WTC11 (cell line): ENCODE results near the gene GLI2.

Experiments
- CTCF ChIP-seq: fragments of 200-600 bp; IDR thresholded peaks from 2 replicates; pipeline ENCODE4 v1.8.0; 2022; ENCODE audit warnings: antibody characterized with exemption
- JUN ChIP-seq: sonication (generic); formaldehyde crosslinking; IDR thresholded peaks from 2 replicates; pipeline ENCODE4 v1.8.0; 2023; ENCODE audit warnings: mild to moderate bottlenecking, missing genetic modification reagents

GRCh38 chr2:120720231-120720630, 15.4 kb upstream of the GLI2 start:
- TF ChIP-seq JUN (CRISPR knock-in tag) (no peak), CTCF (no peak)
